Camera-type eye (tissue), 1 donor: ENCODE results near the gene ZNF782. TPM values are rescaled to one million over a fixed set of nuclear protein-coding genes. Genes with fewer than 3 reads are reported as not detected.

Experiments
- total RNA-seq: library from RNA; depleted of rRNA; stranded (reverse); fragments of >200 nt; gene quantifications from one replicate; pipeline ENCODE4 v1.2.3, GENCODE V29; 2014

Gene ZNF782
- 32.7 TPM for total RNA-seq

GRCh38 chr9:96853781-96854650, at the start of gene ZNF782:
TSS of gene ZNF782 (minus strand) at chr9:96854514. CDS start at chr9:96851961, 2,553 bp downstream.

Other genes with a start within 250 kb of the ZNF782 start
- 38.2 TPM for gene CDC14B, start 234.7 kb downstream of the ZNF782 start, total RNA-seq
- 13.1 TPM for gene PRXL2C, start 199.2 kb downstream of the ZNF782 start, total RNA-seq
- gene ZNF510, start 76.4 kb downstream of the ZNF782 start, total RNA-seq = 37.0 TPM
- not detected for gene NUTM2G, start 74.3 kb upstream of the ZNF782 start, total RNA-seq
- gene CTSV, start 184.6 kb upstream of the ZNF782 start, total RNA-seq = 9.3 TPM